HCT116 (cell line): ENCODE measurements around the gene DET1. TPM values are rescaled to one million over a fixed set of nuclear protein-coding genes. Genes with fewer than 3 reads are reported as not detected.
A peak's percentile ranks its signal among the peaks of the same experiment; 100 is the strongest.

ENCODE experiments used
- ATAC-seq: fragments of 200-7000 bp; cut with Tn5 transposase; 2 replicates; pipeline ENCODE4 v1.9.1; 2020; ENCODE audit warnings: mild to moderate bottlenecking, moderate library complexity
- BruUV-seq: library from RNA; stranded (reverse); fragments of 400-500 nt; replicated peaks from 2 replicates; lab custom pipeline; 2021; lab: Mats Ljungman, UMichigan
- CTCF ChIA-PET: fragments of 300-600 bp; sonication (Branson Sonifier 250); formaldehyde crosslinking; loops from one replicate; lab custom pipeline; 2021; ENCODE audit warnings: antibody characterized with exemption; lab: Charles Lee
- POLR2A ChIA-PET: fragments of 300-600, 350-600 bp; sonication (Branson Sonifier 250); formaldehyde crosslinking; loops from one replicate; lab custom pipeline; 2021; ENCODE audit warnings: antibody characterized with exemption; lab: Charles Lee
- RAD21 ChIA-PET, 2 experiments: fragments of 300-600 bp; sonication (Branson Sonifier 250); formaldehyde crosslinking; loops; one replicate each; lab custom pipeline; 2023; ENCODE audit warnings: low total read pairs in 2 of 2; ENCODE audit not compliant: uncharacterized antibody in 2 of 2, unreplicated experiment in 2 of 2, low non-redundant PET in 1 of 2; lab: Charles Lee
- DNase-seq: peaks from one replicate; pipeline ENCODE4 v3.0.0-alpha.2; 2010; ENCODE audit warnings: low read depth, low spot score
- H2AFZ ChIP-seq: fragments of 200-600 bp; shearing (Covaris generic), sonication (generic); 2 replicates; pipeline ENCODE4 v1.6.1; 2017; ENCODE audit warnings: low read depth, mixed run types, mixed read lengths, antibody characterized with exemption, low read length; ENCODE audit not compliant: poor library complexity, severe bottlenecking
- H3K27ac ChIP-seq: 2 replicates; pipeline ENCODE4 v1.5.1; 2012; ENCODE audit warnings: low read depth, low read length
- H3K27me3 ChIP-seq: fragments of 200-600 bp; sonication (generic); 2 replicates; pipeline ENCODE4 v1.6.1; 2016; ENCODE audit warnings: mixed run types, low read length, mixed read lengths; ENCODE audit not compliant: insufficient read depth
- H3K36me3 ChIP-seq, 2 experiments: fragments of 200-500 bp in 1 of 2; fragments of 200-600 bp in 1 of 2; sonication (Bioruptor generic) in 1 of 2; sonication (generic) in 1 of 2; 2 replicates each; pipeline versions ENCODE4 v1.5.1 to v1.6.1; 2014 to 2016; ENCODE audit warnings: low read length in 2 of 2, inconsistent platforms in 1 of 2, mixed read lengths in 1 of 2, mixed run types in 1 of 2; ENCODE audit not compliant: insufficient read depth in 2 of 2, control insufficient read depth in 1 of 2
- H3K4me1 ChIP-seq, 2 experiments: fragments of 200-600 bp in 1 of 2; sonication (generic) in 1 of 2; 2 replicates each; pipeline versions ENCODE4 v1.5.1 to v1.6.1; 2012 to 2017; ENCODE audit warnings: low read length in 2 of 2, inconsistent platforms in 1 of 2, mild to moderate bottlenecking in 1 of 2, mixed read lengths in 1 of 2, mixed run types in 1 of 2, moderate library complexity in 1 of 2; ENCODE audit not compliant: insufficient read depth in 2 of 2, control insufficient read depth in 1 of 2
- H3K4me2 ChIP-seq: fragments of 200-600 bp; sonication (generic); 2 replicates; pipeline ENCODE4 v1.6.1; 2017; ENCODE audit warnings: mixed run types, low read length, mixed read lengths
- H3K4me3 ChIP-seq, 2 experiments: fragments of 200-600 bp in 1 of 2; sonication (generic) in 1 of 2; replicated peaks in 1 of 2; 2 replicates each; pipeline ENCODE4 v1.5.1; 2011 to 2016; ENCODE audit warnings: low read length in 2 of 2, control low read depth in 1 of 2, low read depth in 1 of 2, mild to moderate bottlenecking in 1 of 2, mixed read lengths in 1 of 2, mixed run types in 1 of 2
- H3K79me2 ChIP-seq: fragments of 200-600 bp; sonication (generic); 2 replicates; pipeline ENCODE4 v1.6.1; 2017; ENCODE audit warnings: mild to moderate bottlenecking, mixed run types, low read length, moderate library complexity, mixed read lengths; ENCODE audit not compliant: insufficient read depth
- H3K9ac ChIP-seq: fragments of 200-600 bp; sonication (generic); 2 replicates; pipeline ENCODE4 v1.6.1; 2016; ENCODE audit warnings: low read length, mixed read lengths
- H3K9me2 ChIP-seq: fragments of 200-600 bp; sonication (generic), shearing (Covaris generic); 2 replicates; pipeline ENCODE4 v1.6.1; 2017; ENCODE audit warnings: mixed run types, mild to moderate bottlenecking, moderate library complexity; ENCODE audit not compliant: insufficient read depth
- H3K9me3 ChIP-seq, 2 experiments: fragments of 200-500 bp in 1 of 2; fragments of 200-600 bp in 1 of 2; sonication (Bioruptor generic) in 1 of 2; sonication (generic) in 1 of 2; 2 replicates each; pipeline ENCODE4 v1.6.1; 2014 to 2017; ENCODE audit warnings: low read length in 2 of 2, mixed read lengths in 2 of 2, inconsistent platforms in 1 of 2, low read depth in 1 of 2, mild to moderate bottlenecking in 1 of 2, mixed run types in 1 of 2, moderate library complexity in 1 of 2; ENCODE audit not compliant: control insufficient read depth in 1 of 2, insufficient read depth in 1 of 2
- H4K20me1 ChIP-seq: fragments of 200-600 bp; sonication (generic), shearing (Covaris generic); 2 replicates; pipeline ENCODE4 v1.6.1; 2017; ENCODE audit warnings: mixed run types, mild to moderate bottlenecking, moderate library complexity; ENCODE audit not compliant: insufficient read depth
- SP1 ChIP-seq: IDR thresholded peaks from 2 replicates; pipeline ENCODE4 v1.6.1; 2012; ENCODE audit warnings: low read depth
- intact Hi-C: fragments of 100-400 bp; cut with micrococcal nuclease; formaldehyde crosslinking; loops from 2 replicates; pipeline ENCODE4 v1.10.0; 2022
- total RNA-seq: library from RNA; stranded (reverse); gene quantifications from one replicate; pipeline ENCODE4 v1.2.1, GENCODE V29; 2021; ENCODE audit not compliant: unreplicated experiment
- TF ChIP-seq, protein P1 (sequence below), 3 experiments: fragments of 200-600 bp in 1 of 3; sonication (generic) in 1 of 3; IDR thresholded peaks in 2 of 3; conservative IDR thresholded peaks in 1 of 3; 2 replicates each; pipeline ENCODE4 v1.5.1; 2012 to 2017; ENCODE audit warnings: low read depth in 2 of 3, low read length in 2 of 3, antibody characterized with exemption in 1 of 3, borderline replicate concordance in 1 of 3, control low read depth in 1 of 3, mild to moderate bottlenecking in 1 of 3, mixed read lengths in 1 of 3, mixed run types in 1 of 3, moderate library complexity in 1 of 3; ENCODE audit not compliant: insufficient read depth in 1 of 3
- TF ChIP-seq, protein P2 (sequence below): IDR thresholded peaks from 2 replicates; pipeline ENCODE4 v1.6.1; 2012; ENCODE audit warnings: low read depth

The DET1 gene
- total RNA-seq, 1 experiment from 2014 or later = 2.5 TPM

DNA sequence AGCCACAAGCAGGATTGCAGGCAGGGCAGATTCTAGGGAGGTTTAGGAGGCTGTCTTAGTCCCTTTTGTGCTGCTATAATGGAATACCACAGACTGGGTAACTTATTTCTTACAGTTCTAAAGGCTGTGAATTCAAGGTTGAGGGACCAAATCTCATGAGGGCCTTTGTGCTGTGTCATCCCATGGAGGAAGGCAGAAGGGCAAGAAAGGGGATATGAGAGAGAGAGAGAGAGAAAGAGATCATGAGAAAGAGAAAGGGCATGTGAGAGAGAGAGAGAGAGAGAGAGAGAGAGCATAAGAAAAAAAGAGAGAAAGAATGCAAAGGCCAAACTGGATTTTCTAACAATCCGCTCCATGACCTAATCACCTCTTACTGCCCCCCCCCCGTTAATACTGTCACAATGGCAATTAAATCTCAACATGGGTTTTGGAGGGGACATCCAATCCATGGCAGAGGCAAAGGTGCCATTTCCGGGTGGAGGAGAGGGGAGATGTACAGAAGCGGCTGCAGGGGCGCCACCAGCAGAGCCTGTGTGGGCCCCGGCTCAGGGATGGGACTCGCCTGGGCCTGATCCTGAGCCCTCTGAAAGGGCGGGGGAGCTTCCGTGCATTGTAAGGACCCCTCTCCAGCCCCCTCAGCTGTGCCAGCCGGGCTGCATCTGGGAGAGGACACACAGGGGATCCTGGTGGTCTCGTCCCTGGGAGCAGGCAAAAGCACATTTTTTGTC lies 58.5 kb downstream of the DET1 start:
- ChIA-PET RAD21 (no interaction called here), POLR2A (no interaction called here), CTCF (no interaction called here)
- DNase-seq (no peak), ATAC-seq (no peak)
- Histone ChIP-seq H4K20me1 (no peaks in the 10 kb centered on the region), H3K9me3 (no peaks in the 10 kb centered on the region), H2AFZ (no peak overlapping the region), H3K27me3 (no peaks in the 10 kb centered on the region), H3K27ac (no peak overlapping the region), H3K4me1 (peaks cover 0 to 8% of the 10 kb centered on the region in 2 experiments; a peak in 2 of 4 replicates), H3K4me2 (peak overlapping the region; percentile 31; the same call in 1 of the 2 replicates), H3K4me3 (no peak overlapping the region), H3K9ac (no peak overlapping the region), H3K36me3 (no peaks in the 10 kb centered on the region), H3K79me2 (no peaks in the 10 kb centered on the region), H3K9me2 (no peaks in the 10 kb centered on the region)
- intact Hi-C loops = no loop called here
- TF ChIP-seq SP1 = no peak
- BruUV-seq = no TSS peak

DNA sequence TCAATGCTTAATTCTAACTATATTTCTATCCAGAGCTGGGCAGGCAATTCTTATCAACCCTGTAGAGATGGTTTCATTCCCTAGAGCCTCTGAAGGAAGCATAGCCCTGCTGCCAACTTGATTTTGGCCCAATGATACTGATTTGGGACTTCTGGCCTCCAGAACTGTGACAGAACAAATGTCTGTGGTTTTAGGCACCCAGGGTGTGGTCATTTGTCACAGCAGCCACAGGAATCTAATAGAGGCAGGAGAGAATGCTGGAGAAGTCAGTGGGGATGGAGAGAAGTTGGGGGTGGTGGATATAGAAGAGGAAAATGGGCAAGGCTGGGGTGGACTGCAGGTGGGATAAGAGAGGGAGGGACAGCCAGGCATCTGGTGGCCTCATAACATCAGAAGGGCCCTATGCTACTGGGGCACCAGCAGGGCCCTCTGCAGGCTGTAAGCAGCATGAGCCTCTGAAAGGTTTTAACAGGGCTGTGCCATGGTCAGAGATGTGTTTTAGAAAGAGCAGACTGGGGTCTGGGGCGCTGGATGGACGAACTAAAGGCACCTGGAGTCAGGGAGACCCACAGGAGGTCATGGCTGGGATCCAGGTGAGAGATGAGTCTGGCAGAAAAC lies 59.2 kb downstream of the DET1 start:
- no peak overlapping the region for H3K27ac ChIP-seq
- no peaks in the 10 kb centered on the region for H3K9me3 ChIP-seq
- ATAC-seq (peak; percentile 66), DNase-seq (no peak)
- no peaks in the 10 kb centered on the region for H3K36me3 ChIP-seq
- ChIA-PET POLR2A (no interaction called here), RAD21 (no interaction called here), CTCF (no interaction called here)
- H3K79me2 ChIP-seq = no peaks in the 10 kb centered on the region
- H3K4me3 ChIP-seq = no peak overlapping the region
- no peaks in the 10 kb centered on the region for H3K9me2 ChIP-seq
- intact Hi-C loops = no loop called here
- TF ChIP-seq, protein P1, sequence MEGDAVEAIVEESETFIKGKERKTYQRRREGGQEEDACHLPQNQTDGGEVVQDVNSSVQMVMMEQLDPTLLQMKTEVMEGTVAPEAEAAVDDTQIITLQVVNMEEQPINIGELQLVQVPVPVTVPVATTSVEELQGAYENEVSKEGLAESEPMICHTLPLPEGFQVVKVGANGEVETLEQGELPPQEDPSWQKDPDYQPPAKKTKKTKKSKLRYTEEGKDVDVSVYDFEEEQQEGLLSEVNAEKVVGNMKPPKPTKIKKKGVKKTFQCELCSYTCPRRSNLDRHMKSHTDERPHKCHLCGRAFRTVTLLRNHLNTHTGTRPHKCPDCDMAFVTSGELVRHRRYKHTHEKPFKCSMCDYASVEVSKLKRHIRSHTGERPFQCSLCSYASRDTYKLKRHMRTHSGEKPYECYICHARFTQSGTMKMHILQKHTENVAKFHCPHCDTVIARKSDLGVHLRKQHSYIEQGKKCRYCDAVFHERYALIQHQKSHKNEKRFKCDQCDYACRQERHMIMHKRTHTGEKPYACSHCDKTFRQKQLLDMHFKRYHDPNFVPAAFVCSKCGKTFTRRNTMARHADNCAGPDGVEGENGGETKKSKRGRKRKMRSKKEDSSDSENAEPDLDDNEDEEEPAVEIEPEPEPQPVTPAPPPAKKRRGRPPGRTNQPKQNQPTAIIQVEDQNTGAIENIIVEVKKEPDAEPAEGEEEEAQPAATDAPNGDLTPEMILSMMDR (IDR thresholded peaks at IDR 0.05 in 2 of 3, conservative IDR thresholded peaks at IDR 0.05 in 1 of 3; ENCODE audit: borderline replicate concordance in 1 of 3, insufficient read depth in 1 of 3, low read depth in 2 of 3, low read length in 2 of 3) = peak in 1 of 3 experiments; percentile 26; a peak in 2 of 6 replicates
- TF ChIP-seq, protein P2, sequence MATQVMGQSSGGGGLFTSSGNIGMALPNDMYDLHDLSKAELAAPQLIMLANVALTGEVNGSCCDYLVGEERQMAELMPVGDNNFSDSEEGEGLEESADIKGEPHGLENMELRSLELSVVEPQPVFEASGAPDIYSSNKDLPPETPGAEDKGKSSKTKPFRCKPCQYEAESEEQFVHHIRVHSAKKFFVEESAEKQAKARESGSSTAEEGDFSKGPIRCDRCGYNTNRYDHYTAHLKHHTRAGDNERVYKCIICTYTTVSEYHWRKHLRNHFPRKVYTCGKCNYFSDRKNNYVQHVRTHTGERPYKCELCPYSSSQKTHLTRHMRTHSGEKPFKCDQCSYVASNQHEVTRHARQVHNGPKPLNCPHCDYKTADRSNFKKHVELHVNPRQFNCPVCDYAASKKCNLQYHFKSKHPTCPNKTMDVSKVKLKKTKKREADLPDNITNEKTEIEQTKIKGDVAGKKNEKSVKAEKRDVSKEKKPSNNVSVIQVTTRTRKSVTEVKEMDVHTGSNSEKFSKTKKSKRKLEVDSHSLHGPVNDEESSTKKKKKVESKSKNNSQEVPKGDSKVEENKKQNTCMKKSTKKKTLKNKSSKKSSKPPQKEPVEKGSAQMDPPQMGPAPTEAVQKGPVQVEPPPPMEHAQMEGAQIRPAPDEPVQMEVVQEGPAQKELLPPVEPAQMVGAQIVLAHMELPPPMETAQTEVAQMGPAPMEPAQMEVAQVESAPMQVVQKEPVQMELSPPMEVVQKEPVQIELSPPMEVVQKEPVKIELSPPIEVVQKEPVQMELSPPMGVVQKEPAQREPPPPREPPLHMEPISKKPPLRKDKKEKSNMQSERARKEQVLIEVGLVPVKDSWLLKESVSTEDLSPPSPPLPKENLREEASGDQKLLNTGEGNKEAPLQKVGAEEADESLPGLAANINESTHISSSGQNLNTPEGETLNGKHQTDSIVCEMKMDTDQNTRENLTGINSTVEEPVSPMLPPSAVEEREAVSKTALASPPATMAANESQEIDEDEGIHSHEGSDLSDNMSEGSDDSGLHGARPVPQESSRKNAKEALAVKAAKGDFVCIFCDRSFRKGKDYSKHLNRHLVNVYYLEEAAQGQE = no peak
- H3K4me2 ChIP-seq = peak overlapping the region; percentile 31; the same call in 1 of the 2 replicates
- no peaks in the 10 kb centered on the region for H4K20me1 ChIP-seq
- no peak overlapping the region for H3K9ac ChIP-seq
- H3K4me1 ChIP-seq = peaks cover 0 to 8% of the 10 kb centered on the region in 2 experiments; a peak in 2 of 4 replicates
- no TSS peak for BruUV-seq
- no peak overlapping the region for H2AFZ ChIP-seq
- H3K27me3 ChIP-seq = no peaks in the 10 kb centered on the region
